ENCODE data around the gene CCDC184. TPM values are rescaled to one million over a fixed set of nuclear protein-coding genes. Genes with fewer than 3 reads are reported as not detected.

Gene CCDC184
- total and polyA plus RNA-seq, 12 donors = 1.4 to 12.8 (median 6.7) TPM

- 83 to 95% (median 92%) methylated on average over 1 of the region's 1 CpG for WGBS, 4 donors
- DNase-seq = no peak
- intact Hi-C loops (cut with DNase I) = loop anchor here (10.0 kb wide), 1 partner anchor 274 kb away; no protein-coding TSS in a partner anchor
- Histone ChIP-seq H3K27ac (no peak overlapping the region), H3K9me3 (replicated peaks in 1 of 3) (no peaks in the 10 kb centered on the region), H3K4me1 (replicated peaks in 1 of 2) (peaks cover 5 to 21% of the 10 kb centered on the region in 2 donors), H3K4me3 (no peak overlapping the region), H3K36me3 (replicated peaks in 1 of 2) (no peaks in the 10 kb centered on the region), H3K27me3 (no peaks in the 10 kb centered on the region)
- no peak for TF ChIP-seq POLR2A (IDR thresholded peaks at IDR 0.05)
- TF ChIP-seq CTCF (IDR thresholded peaks at IDR 0.05) = no peak
Observed at GRCh38 chr12:48180424-48180823, 3.0 kb upstream of the CCDC184 start.

GRCh38 chr12:48180857-48181495 lies 2.5 kb upstream of the CCDC184 start:
- no peak overlapping the region for H3K4me3 ChIP-seq
- WGBS, 4 donors = 91 to 96% (median 94%) methylated on average over 2 of the region's 2 CpGs
- H3K27ac ChIP-seq = no peak overlapping the region
- H3K27me3 ChIP-seq = no peaks in the 10 kb centered on the region
- intact Hi-C loops (cut with DNase I) = loop anchor here (10.0 kb wide), 1 partner anchor 274 kb away; no protein-coding TSS in a partner anchor
- H3K36me3 ChIP-seq (replicated peaks in 1 of 2) = no peaks in the 10 kb centered on the region
- TF ChIP-seq POLR2A (IDR thresholded peaks at IDR 0.05) (no peak), CTCF (IDR thresholded peaks at IDR 0.05) (no peak)
- peaks cover 5 to 21% of the 10 kb centered on the region in 2 donors for H3K4me1 ChIP-seq (replicated peaks in 1 of 2)
- DNase-seq = no peak
- no peaks in the 10 kb centered on the region for H3K9me3 ChIP-seq (replicated peaks in 1 of 3)

- DNase-seq = no peak
- H3K36me3 ChIP-seq (replicated peaks in 1 of 2) = no peaks in the 10 kb centered on the region
- no peaks in the 10 kb centered on the region for H3K9me3 ChIP-seq (replicated peaks in 1 of 3)
- H3K27ac ChIP-seq = peak overlapping the region in 3 of 5 donors; percentile 45 to 83 (median 58)
- intact Hi-C loops (cut with DNase I) = loop anchor here (10.0 kb wide), 1 partner anchor 272 kb away; no protein-coding TSS in a partner anchor
- no peaks in the 10 kb centered on the region for H3K27me3 ChIP-seq
- 2 to 6% (median 2%) methylated on average over 7 of the region's 7 CpGs for WGBS, 4 donors
- peaks cover 5 to 21% of the 10 kb centered on the region in 2 donors for H3K4me1 ChIP-seq (replicated peaks in 1 of 2)
- TF ChIP-seq CTCF (IDR thresholded peaks at IDR 0.05) (no peak), POLR2A (IDR thresholded peaks at IDR 0.05) (no peak)
- peak overlapping the region in 3 of 4 donors; percentile 50 to 62 (median 62) for H3K4me3 ChIP-seq
Observed at GRCh38 chr12:48182631-48183030, 813 bp upstream of the CCDC184 start.

GRCh38 chr12:48183876-48184548 lies 568 bp downstream of the CCDC184 start:
- peak in 4 of 7 donors; percentile 23 to 62 (median 31) for DNase-seq
- Histone ChIP-seq H3K4me1 (replicated peaks in 1 of 2) (peaks cover 5 to 21% of the 10 kb centered on the region in 2 donors), H3K36me3 (replicated peaks in 1 of 2) (no peaks in the 10 kb centered on the region), H3K27ac (peak overlapping the region in 2 of 5 donors; percentile 58 to 83), H3K27me3 (no peaks in the 10 kb centered on the region), H3K4me3 (peak overlapping the region in 3 of 4 donors; percentile 50 to 62 (median 50)), H3K9me3 (replicated peaks in 1 of 3) (no peaks in the 10 kb centered on the region)
- intact Hi-C loops (cut with DNase I) = loop anchor here (10.0 kb wide), 1 partner anchor 271 kb away; no protein-coding TSS in a partner anchor
- WGBS, 4 donors = 0 to 4% (median 3%) methylated on average over 3 to 61 of the region's 61 CpGs
- no peak for TF ChIP-seq CTCF (IDR thresholded peaks at IDR 0.05)
- TF ChIP-seq POLR2A (IDR thresholded peaks at IDR 0.05) = no peak

Data from adrenal gland (tissue), 12 donors.